Measurements from ENCODE around the gene TSEN2.

DNA sequence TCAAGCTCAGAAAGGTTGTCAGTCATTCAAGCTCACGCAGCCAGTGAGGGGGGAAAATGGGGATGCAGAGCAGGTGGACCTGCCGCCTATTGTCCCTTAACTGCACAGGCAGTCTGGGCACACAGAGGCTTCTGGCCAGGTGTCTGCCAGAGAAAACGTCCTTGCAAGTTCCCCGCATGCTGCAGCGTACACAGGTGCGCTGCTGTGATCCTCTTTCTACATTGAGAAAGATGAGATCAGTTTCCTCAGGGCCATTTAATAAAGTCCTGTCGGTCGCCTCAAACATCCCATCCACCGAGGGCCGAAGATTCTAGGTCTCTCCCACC lies 445 bp upstream of the TSEN2 start:
- no peak for TF ChIP-seq EZH2 (IDR thresholded peaks at IDR 0.05; ENCODE audit: borderline replicate concordance, low read length)
- TF ChIP-seq, protein P1, sequence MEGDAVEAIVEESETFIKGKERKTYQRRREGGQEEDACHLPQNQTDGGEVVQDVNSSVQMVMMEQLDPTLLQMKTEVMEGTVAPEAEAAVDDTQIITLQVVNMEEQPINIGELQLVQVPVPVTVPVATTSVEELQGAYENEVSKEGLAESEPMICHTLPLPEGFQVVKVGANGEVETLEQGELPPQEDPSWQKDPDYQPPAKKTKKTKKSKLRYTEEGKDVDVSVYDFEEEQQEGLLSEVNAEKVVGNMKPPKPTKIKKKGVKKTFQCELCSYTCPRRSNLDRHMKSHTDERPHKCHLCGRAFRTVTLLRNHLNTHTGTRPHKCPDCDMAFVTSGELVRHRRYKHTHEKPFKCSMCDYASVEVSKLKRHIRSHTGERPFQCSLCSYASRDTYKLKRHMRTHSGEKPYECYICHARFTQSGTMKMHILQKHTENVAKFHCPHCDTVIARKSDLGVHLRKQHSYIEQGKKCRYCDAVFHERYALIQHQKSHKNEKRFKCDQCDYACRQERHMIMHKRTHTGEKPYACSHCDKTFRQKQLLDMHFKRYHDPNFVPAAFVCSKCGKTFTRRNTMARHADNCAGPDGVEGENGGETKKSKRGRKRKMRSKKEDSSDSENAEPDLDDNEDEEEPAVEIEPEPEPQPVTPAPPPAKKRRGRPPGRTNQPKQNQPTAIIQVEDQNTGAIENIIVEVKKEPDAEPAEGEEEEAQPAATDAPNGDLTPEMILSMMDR (conservative IDR thresholded peaks at IDR 0.05 in 1 of 2, IDR thresholded peaks at IDR 0.05 in 1 of 2; ENCODE audit: extremely low read depth in 1 of 2, insufficient read depth in 1 of 2, low read depth in 1 of 2, low read length in 2 of 2) = no peak

All from mammary epithelial cell (primary cell).